ENCODE results near the gene CFL1. TPM values are rescaled to one million over a fixed set of nuclear protein-coding genes. Genes with fewer than 3 reads are reported as not detected.
"Not testable (repeated sequence)": the region's sequence is repeated elsewhere in the genome, so short reads cannot be mapped to it uniquely, and the experiment has no call there.

CFL1 gene
- total RNA-seq: 386 TPM
- long read RNA-seq, transcript CFL1-201 (4 exons, 1,234 nt): major isoform, 193 of 204 reads
- long read RNA-seq, partial matches to known transcripts: 0 of 204 reads
- long read RNA-seq, other reads (novel, unspliced or antisense): 10 of 204 reads

- DNase-seq (ENCODE audit: missing footprints): peak; percentile 100
- ATAC-seq: peak; percentile 81
- intact Hi-C loops (cut with DNase I): loop anchor here (2.0 to 10.0 kb wide), 4 partner anchors 61 to 206 kb away; partner anchors contain the start of genes C11orf68, DRAP1, KAT5 and SART1
Measured at GRCh38 chr11:65857853-65858680, at the start of gene CFL1. TSS of gene CFL1 (minus strand) at chr11:65858180. CDS start at chr11:65858099, 81 bp downstream.

- DNase-seq (ENCODE audit: missing footprints) (no peak), ATAC-seq (no peak)
- intact Hi-C loops (cut with DNase I): no loop called here
Measured at GRCh38 chr11:65906602-65907001, 48.6 kb upstream of the CFL1 start.

DNA sequence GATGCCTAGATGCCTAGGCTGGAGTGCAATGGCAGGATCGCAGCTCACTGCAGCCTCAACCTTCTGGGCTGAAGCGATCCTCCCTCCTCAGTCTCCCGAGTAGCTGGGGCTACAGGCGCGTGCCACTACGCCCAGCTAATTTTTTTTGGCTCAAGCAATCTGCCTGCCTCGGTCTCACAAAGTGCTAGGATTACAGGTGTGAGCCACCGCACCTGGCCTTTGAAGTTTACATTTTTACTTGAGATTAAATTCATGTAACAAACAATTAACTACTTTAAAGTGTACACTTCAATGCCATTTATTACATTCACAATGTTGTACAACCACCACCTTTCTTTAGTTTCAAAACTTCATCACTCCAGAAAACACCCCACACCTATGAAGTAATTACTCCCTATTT lies 45.7 kb upstream of the CFL1 start:
- intact Hi-C loops (cut with DNase I): no loop called here
- ATAC-seq: no peak
- DNase-seq (ENCODE audit: missing footprints): no peak

DNA sequence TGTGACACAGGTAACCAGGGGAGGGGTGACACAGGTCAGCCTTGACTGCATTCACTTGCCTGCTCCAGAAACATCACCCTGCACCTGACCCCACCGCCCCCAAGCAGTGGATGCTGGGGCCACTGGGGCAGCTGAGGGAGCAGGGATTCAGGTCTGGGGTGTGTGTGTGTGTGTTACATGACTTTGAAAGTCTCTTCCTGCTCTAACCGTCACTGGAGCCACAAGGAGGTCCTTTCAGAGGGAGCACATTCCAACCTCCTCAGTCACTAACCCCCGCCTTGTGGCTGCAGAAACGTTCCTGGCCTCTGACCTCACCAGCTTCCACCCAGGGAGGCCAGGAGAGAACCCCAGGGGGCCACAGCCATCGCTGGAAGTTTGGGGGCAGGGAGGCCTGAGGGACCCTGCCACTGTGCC lies 45.1 kb upstream of the CFL1 start:
- DNase-seq (ENCODE audit: missing footprints) (no peak), ATAC-seq (no peak)
- intact Hi-C loops (cut with DNase I): no loop called here

GRCh38 chr11:65900899-65901180 lies 42.9 kb upstream of the CFL1 start:
- intact Hi-C loops (cut with DNase I): no loop called here
- ATAC-seq: no peak
- DNase-seq (ENCODE audit: missing footprints): no peak

DNA sequence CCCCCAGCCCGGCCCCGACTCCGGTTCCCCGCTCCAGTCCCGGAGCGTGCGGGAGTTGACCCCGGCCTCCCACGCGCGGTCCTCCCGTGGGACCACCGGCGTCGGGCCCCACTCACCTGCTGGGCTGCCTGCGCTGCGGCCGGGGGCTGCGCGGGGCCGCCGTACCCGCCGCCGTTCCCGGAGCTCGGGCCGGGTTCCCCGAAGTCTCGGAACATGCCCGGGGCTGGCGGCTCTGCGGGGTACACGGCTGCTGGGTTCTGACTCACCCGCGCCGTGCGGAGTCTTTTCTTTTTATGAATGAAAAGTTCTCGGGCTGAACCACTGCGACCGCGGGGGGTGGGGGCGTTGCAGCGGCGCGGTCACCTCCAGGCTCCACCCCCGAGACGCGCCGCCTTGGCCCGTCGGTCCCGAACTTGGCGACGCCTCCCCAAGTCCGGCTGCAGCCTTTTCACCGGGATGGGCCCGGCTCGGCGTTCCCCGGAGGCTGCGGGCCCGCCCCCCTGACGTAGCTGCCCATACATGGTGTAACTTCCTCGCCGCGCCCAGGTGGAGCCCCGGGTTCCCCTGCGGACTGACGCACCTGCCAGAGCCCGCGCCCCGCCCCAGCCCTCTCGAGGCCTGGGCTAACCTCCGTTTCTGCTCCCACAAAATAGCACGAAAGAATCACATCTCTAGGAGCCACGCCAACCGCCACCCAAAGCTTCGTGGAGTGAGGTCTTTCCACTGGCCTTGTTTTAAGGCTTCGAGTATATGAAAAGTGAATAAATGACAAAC lies 42.3 kb upstream of the CFL1 start, which contains the start of gene FOSL1:
TSS of gene FOSL1 (minus strand) at position 264 of the 774 bp plus-strand sequence. CDS start at position 215, 49 bp downstream.
- intact Hi-C loops (cut with DNase I): no loop called here
- DNase-seq (ENCODE audit: missing footprints): peak; percentile 91
- peak; percentile 90 for ATAC-seq

DNA sequence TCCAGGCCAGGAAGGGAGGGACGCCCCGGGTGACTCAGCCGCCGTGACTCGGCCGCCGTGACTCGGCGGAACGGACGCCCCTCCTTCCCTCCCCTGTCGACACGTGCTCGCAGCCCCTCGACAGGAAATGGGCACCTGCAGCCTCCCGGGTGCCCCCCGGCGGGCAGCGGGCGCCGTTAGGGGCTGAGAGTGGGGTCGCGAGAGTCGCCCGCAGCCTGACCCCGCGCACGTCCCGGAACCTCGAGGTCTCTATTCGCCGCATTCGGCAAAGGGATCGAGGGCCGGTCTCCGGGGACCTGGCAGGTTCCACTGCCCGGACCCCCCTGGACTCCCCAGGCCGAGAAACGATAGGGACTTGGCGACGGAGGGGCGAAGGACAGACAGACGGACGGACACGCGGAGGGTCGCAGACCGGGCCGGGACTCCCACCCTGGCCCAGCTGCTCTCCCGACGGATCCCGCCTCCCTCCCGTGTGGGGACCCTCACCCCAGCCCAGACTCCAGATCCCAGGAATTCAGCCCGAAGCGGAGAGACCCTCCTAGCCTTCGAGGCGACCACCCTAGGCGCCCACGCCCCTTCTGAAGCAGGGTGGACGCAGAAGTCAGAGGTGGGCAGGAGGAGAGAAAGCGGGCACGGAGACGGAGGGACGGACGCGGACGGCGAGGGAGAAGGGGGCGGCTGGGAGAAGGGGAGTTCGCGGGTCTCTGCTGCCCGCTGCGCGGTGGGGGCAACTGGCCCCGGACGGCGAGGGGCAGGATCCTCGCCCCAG lies 41.6 kb upstream of the CFL1 start:
- peak; percentile 83 for DNase-seq (ENCODE audit: missing footprints)
- intact Hi-C loops (cut with DNase I): no loop called here
- ATAC-seq: no peak

- intact Hi-C loops (cut with DNase I): no loop called here
- ATAC-seq (no peak), DNase-seq (ENCODE audit: missing footprints) (no peak)
Measured at GRCh38 chr11:65898656-65899355, 40.8 kb upstream of the CFL1 start.

DNA sequence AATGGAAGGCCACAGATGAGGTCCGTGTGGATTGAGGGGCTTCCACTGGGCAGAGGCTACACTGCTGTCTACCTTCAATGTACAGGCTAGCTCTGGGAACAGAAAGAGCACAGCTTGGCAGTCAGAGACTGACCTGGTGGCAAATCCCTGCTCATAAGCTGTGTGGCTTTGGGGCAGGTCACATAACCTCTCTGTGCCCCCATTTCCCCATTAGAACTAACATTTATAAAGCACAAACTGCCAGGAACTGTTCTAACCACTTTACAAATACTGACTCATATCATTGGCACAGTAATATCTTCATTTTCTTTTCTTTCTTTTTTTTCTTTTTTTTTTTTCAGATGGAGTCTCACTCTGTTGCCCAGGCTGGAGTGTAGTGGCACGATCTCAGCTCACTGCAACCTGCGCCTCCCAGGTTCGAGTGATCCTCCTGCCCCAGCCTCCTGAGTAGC lies 39.1 kb upstream of the CFL1 start:
- intact Hi-C loops (cut with DNase I): no loop called here
- ATAC-seq: no peak
- DNase-seq (ENCODE audit: missing footprints): no peak

DNA sequence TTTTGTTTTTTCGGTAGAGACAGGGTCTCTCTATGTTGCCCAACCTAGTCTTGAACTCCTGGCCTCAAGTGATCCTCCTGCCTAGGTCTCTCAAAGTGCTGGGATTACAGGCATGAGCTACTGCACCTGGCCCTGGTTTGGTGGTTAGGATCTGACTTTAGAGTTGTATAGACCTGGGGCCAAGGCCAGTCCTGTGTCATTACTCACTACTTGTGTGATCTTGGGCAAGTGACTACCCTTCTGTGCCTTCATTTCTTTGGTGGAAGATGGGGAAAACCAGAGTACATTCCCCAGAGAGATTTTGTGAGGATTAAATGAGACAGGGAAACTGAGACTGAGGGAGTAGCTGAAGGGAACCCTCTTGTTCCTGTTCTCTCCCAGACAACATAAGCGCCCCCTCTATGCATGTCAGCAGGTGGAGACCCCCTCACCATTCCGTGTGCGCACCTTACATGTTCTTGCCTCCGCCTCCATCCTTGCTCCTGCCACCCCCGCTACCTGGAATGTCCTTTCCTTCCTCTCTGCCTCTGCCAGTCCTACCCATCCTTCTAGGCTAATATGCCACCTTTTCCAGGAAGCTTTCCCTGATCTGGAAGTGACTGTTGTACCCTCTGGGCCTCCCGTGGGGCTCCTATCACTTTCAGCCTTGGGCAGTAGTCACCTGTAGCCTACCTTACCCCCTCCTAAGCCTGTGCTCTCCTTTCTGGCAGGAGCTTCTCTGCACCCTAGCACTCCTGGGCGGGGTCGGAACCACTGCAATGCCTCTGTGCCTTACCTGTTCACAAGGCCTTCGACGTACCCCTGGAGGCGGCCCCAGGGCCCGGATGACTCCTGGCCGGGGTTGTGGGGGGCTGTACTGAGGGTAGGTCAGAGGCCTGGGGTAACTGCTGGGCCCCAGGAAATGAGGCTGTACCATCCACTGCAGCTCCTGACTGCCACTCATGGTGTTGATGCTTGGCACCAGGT lies 38.3 kb upstream of the CFL1 start:
- DNase-seq (ENCODE audit: missing footprints) (no peak), ATAC-seq (no peak)
- intact Hi-C loops (cut with DNase I): no loop called here

DNA sequence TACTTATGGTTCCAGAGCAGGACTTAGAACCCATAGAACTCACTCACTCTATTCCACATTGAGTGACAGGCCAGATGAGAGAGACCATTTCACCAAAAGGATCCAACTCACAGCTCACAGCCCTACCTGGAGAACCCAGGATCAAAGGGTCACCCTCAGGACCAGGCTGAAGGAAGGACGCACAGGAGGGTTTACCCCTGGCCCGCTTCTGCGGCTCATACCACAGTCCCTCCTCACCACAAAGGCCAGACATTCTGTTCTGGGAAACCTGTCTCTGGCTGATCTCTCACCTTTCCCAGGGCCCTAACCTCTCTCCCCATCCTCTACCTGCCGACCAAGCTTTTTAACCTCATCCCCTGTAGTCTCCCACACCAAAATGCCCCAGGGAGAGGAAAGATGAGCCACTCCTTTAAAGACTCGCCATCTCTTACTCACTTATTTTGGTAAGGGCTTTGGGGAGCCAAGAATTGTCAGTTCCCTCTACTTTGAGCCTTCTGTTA lies 37.6 kb upstream of the CFL1 start:
- DNase-seq (ENCODE audit: missing footprints) (no peak), ATAC-seq (no peak)
- intact Hi-C loops (cut with DNase I): no loop called here

- intact Hi-C loops (cut with DNase I): no loop called here
- ATAC-seq: no peak
- no peak for DNase-seq (ENCODE audit: missing footprints)
Measured at GRCh38 chr11:65894034-65894591, 36.1 kb upstream of the CFL1 start.

DNA sequence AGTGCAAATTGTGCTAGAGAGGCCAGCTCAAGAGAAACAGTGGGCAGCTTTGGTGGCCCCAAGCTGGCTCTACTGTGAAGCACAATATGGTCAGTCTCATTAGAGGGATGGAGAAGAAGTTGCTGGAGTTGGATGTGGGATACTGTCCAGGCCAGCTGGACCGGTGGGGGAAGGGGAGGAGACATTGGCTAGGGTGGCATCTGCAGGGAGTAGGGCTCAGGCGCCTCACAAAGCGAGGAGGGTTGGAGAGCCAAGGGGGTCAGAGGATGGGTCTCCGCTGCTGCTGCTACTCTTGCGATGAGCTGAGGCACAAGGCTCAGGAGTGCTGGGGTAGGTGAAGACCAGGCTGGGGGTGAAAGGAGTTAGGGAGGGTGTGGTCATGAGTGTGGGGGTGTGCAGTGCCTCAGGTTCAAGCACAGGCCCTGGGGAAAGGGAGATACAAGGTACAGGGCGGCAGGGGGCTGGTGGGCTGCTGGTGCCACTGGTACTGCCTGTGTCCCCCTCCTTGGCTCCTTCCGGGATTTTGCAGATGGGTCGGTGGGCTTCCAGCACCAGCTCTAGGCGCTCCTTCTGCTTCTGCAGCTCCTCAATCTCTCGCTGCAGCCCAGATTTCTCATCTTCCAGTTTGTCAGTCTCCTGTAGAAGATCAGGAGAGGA lies 34.8 kb upstream of the CFL1 start:
- ATAC-seq: no peak
- intact Hi-C loops (cut with DNase I): no loop called here

GRCh38 chr11:65892137-65892540 lies 34.2 kb upstream of the CFL1 start:
- DNase-seq (ENCODE audit: missing footprints); intact Hi-C loops (cut with DNase I); ATAC-seq: not testable (repeated sequence)

More for the DNA sequence above, 34.8 kb upstream of the CFL1 start:
- DNase-seq (ENCODE audit: missing footprints): no peak

DNA sequence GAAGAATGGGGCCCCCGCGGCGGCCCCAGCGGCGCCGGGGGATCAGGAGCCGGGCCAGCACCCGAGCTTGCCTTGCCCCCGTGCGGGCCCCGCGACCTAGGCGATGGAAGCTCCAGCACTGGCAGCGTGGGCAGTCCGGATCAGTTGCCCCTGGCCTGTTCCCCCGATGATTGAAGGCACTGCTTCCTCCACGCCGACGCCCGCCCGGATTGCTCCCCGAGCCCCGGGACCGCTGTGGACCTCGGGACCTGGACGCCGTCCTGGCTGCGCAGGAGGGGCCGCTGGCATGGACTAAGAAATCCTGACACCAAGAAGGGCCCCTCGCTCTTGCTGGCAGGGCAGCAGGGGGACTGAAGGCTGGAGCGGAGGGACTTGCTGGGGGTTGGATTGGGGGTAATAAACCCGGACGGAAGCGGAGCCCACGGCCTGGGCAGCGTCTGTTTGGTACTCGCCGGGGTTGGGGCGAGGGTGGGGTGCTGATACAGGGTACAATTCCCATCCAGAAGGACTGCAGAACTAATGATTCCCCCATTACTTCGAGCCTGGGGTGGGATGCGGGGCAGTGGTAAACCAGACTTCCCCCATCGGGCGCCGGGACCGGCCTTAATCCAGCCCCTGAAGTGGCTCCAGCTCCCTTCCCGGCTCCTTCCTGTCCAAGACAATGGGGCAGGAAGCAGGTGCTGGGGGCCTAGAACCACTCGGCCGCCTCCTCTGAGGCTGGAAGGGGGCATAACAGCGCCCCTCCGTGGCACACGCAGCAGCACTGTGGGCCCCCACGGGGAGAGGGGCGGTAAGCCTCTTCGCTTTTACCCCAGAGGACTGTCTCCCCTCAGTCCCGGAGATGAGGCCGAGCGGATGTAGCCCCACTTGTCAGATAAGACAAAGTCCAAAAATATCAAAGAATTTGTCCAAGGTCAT lies 33.5 kb upstream of the CFL1 start:
- intact Hi-C loops (cut with DNase I): no loop called here
- no peak for ATAC-seq
- peak; percentile 82 for DNase-seq (ENCODE audit: missing footprints)

Data from Right ventricle myocardium inferior (tissue), 1 donor.